NCI-H510A treated with DMSO at 0.1 percent for 48 hours (cell line): ENCODE measurements around the gene ARHGAP36.
A peak's percentile ranks its signal among the peaks of the same experiment; 100 is the strongest.

Experiments
- DNase-seq: peaks from one replicate; lab custom pipeline; 2025; lab: John Stamatoyannopoulos, UW

Gene ARHGAP36

DNA sequence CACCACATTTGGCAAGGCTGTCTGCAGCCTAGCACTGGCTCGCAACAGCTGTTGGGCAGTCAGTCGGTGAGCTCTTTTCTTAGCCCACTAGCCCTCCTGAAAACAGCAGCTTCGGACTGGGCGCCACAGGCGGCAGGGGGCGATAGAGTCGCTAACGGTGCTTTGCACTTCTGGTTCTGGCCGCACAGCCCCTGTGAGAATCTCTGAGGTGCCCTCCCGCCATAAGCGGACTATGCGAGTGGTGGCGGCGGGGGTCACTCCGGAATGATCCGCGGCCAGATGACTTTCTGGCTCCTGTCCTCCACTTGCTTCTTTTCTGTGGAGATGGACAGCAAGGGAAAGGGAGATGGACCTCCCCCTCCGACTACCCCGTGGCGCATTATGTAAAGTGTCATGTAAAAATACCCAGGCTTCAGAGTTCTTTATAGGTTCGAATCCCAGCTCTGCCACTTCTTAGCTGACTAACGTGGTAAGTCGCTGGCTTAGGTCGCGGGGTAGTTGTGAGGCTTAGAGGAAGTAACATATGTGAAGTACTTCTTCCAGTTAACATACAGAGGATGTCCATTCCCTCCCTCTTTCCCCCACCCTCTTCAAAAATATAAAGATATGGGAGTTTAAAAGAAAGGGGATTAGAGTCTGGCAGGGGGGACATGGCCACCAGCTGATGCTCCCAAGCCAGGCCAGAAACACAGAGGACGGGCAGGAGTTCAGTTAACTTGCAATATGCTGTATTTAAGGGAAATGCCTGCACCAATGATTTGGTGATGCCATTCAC is 11.0 kb downstream of the ARHGAP36 start:
- peak; percentile 47 for DNase-seq

DNA sequence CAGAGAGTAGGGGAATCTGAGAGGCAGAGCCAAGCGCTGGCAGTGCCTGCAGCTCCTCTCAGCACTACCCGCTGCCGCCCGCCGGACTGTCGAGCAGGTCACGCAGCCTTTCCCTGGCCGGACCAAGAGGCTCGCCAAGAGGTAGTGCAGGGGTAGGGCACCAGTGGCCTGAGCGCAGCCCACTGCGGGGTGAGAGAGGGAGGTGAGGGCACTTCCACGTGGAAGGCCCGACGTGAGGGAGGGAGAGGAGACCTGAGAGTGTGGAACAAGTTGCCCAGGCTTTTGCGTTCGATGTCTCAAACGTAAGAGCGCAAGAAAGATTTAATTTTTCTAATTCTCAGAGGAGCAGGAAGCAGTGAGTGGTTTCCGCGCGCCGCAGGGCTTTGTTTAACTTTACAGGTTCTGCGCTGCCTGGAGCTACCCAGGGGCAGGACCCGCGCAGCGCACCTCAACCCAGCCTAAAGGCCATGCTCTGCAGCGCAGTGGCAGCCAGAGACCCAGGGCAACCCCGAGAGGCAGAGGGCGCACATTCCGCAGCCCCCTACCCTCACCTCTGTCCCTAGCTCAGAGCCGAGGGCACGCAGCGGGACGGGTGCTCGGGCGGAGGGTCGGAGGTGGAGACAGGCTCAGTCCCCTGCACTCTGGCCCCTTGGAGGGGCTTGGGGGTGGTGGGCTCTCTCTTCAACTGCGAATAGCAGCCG is 14.9 kb downstream of the ARHGAP36 start:
- no peak for DNase-seq

DNA sequence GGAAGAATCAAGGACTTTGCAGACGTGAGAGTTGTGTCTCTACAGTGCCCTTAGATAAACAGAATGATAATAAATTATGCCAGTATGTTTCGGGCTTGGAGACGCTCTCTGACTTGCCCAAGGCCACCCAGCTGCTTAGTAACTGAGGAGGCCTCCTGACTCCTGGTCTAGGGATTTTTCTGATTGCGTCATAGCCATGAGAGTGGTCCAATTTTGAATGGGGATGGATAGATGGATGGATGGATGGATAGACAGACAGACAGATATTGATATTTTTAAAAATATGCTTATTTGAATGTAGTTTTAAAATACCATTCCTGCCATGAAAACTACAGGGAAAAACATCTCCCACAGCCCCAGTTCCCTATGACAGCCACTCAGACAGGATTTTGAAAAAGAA is 15.5 kb downstream of the ARHGAP36 start:
- DNase-seq, result no peak

DNA sequence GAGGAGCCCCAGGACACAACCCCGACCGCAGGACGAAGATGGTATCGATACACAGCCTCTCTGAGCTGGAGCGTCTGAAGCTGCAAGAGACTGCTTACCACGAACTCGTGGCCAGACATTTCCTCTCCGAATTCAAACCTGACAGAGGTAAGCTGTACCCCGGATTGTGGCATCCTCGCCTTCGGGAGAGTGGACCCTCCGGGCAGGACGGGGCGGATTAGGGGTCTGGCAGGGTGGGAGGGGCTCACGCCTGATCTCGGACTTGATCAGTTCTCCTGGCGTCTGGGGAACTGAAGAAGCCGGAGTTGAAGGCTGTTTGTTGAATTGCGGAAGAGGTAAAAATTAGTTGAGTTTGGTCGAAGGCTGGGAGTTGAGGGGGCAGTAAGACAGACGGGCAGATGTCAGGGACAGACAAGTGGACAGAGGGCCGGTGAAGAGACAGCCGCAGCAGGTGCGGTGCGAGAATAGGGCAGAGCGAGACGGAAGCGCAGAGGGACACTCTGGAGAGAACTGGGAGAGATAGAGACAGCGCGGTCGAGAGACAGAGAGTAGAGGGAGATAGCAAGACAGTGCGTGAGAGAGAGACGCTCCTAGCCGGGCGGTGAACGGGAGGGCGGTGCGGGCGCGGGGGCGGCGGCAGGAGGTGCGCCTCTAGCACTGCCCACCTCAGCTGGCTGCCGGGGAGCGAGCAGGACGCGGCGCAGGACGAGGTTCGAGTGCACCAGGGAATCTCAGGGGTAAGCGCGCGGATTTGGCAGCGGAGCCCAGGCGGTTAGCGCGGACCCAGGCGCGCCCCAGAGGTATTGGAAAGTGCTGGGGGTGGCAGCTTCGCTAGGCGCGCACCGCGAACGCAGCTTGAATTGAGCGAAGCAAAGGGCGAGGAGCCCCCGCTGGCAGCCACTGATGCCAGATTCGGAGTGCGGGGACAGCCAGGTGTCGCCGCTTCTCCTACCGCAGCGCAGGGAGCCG is 23.9 kb downstream of the ARHGAP36 start:
- DNase-seq, result peak; percentile 4

DNA sequence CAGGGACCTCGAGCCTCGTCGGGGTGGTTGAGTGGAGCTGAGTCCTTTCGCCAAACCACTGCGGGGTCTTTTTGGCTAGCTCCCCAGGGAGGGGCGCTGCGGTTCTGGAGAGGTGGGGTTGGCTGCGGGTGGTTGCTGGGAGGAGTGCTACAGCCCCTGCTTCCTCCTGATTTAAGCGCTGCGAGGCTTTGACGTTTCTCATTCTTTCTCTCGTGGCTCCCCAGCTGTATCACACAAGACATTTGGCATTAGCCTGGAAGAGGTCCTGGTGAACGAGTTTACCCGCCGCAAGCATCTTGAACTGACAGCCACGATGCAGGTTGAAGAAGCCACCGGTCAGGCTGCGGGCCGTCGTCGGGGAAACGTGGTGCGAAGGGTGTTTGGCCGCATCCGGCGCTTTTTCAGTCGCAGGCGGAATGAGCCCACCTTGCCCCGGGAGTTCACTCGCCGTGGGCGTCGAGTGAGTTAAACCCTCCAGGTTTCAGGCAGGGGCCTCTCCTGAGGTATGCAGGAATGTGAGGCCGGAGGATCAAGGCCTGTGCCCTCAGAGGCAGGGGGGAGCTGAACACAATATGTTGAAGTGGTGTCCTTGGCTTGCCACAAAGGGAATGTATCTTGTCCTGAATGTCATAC is 25.5 kb downstream of the ARHGAP36 start:
- DNase-seq, result no peak

DNA sequence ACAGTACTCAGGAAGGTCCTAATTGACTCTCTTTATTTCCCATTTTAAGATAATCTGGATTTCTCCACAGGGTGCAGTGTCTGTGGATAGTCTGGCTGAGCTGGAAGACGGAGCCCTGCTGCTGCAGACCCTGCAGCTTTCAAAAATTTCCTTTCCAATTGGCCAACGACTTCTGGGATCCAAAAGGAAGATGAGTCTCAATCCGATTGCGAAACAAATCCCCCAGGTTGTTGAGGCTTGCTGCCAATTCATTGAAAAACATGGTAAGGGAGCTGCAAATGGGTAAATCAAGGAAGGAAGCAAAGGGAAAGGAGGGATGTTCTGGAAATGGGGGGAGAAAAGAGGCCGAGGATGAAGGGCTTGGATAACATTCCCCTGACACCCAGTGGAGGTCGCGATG is 26.0 kb downstream of the ARHGAP36 start:
- no peak for DNase-seq

DNA sequence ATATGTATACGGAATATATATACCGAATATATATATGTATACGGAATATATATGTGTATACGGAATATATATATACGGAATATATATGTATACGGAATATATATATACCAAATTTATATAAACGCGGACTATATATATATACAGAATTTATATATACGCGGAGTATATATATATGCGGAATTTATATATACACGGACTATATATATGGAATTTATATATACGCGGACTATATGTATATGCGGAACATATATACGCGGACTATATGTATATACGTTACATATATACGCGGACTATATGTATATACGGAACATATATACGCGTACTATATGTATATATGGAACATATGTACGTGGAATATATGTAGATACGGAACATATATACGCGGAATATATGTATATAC is 78.6 kb downstream of the ARHGAP36 start:
- DNase-seq, result no peak

DNA sequence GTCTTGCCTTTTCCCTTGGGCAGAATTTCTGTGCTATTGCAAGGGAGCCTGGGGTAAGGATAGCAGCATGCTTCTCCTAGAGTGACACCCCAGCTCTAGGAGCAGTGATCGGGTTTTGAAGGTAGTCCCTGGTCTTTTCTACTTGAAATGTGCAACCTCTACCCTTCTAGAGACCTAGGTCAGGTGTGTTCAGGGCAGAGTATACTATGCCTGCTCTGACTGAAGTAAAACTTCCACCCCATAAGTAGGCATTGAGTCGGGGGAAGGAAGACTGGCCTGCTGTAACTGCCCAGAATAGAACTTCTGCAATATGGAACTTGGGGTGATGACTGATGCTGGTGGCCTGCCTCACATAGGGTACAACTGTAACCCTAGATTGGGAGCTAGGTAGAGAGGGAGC is 80.9 kb downstream of the ARHGAP36 start:
- DNase-seq, result no peak
